Uterus (tissue), 4 donors: Measurements from ENCODE around the gene H1-8. TPM values are rescaled to one million over a fixed set of nuclear protein-coding genes. Genes with fewer than 3 reads are reported as not detected.

Experiments
- DNase-seq, 2 donors: peaks; one replicate each; pipeline ENCODE4 v3.0.0-alpha.2; 2019 to 2020
- H3K27ac ChIP-seq, 2 donors: fragments of 200-600 bp; sonication (generic); 1 replicate in 1 of 2; 2 replicates in 1 of 2; pipeline ENCODE4 v1.5.1; 2016 to 2018
- H3K27me3 ChIP-seq, 2 donors: fragments of 200-600 bp; sonication (generic); one replicate each; pipeline ENCODE4 v1.5.1; 2018 to 2019; ENCODE audit warnings: control low read depth in 1 of 2
- H3K36me3 ChIP-seq, 2 donors: fragments of 200-600 bp; sonication (generic); one replicate each; pipeline ENCODE4 v1.5.1; 2019; ENCODE audit warnings: control low read depth in 1 of 2
- H3K4me1 ChIP-seq, 2 donors: fragments of 200-600 bp; sonication (generic); one replicate each; pipeline ENCODE4 v1.5.1; 2018 to 2019; ENCODE audit warnings: control low read depth in 1 of 2
- H3K4me3 ChIP-seq, 2 donors: fragments of 200-600 bp; sonication (generic); 1 replicate in 1 of 2; 2 replicates in 1 of 2; pipeline ENCODE4 v1.5.1; 2018 to 2019; ENCODE audit warnings: mild to moderate bottlenecking in 1 of 2
- H3K9me3 ChIP-seq, 2 donors: fragments of 200-600 bp; sonication (generic); one replicate each; pipeline ENCODE4 v1.5.1; 2019; ENCODE audit warnings: control low read depth in 1 of 2
- CTCF ChIP-seq, 4 experiments: fragments of 200-600 bp in 2 of 4; fragments of 450-650 bp in 2 of 4; sonication (generic) in 2 of 4; IDR thresholded peaks; one replicate each; pipeline ENCODE4 v1.5.1; 2016 to 2019; ENCODE audit warnings: antibody characterized with exemption in 4 of 4, mild to moderate bottlenecking in 2 of 4, moderate library complexity in 1 of 4
- POLR2A ChIP-seq, 2 donors: fragments of 450-650 bp; IDR thresholded peaks; one replicate each; pipeline ENCODE4 v1.6.1; 2016; ENCODE audit warnings: antibody characterized with exemption in 2 of 2, mild to moderate bottlenecking in 1 of 2, moderate library complexity in 1 of 2
- intact Hi-C: fragments of 100-400 bp; cut with DNase I; formaldehyde crosslinking; loops from one replicate; pipeline ENCODE4 v1.15.1; 2023; ENCODE audit warnings: low total_unique reads
- total RNA-seq, 4 donors: library from RNA; depleted of rRNA in 3 of 4; stranded (reverse); fragments of >200 nt in 3 of 4; gene quantifications; one replicate each; pipeline versions ENCODE4 v1.1.0 to v1.2.4, GENCODE V29; 2014 to 2023
- donor health status: DM: yes; HTN: yes; CAD: no.

The H1-8 gene
- total RNA-seq, 4 donors from 2014 or later: not detected

- intact Hi-C loops: no loop called here
- H3K4me1 ChIP-seq: no peaks in the 10 kb centered on the region
- H3K4me3 ChIP-seq: no peak overlapping the region
- H3K27ac ChIP-seq: no peak overlapping the region
- no peaks in the 10 kb centered on the region for H3K9me3 ChIP-seq
- no peak for DNase-seq
- H3K36me3 ChIP-seq: no peaks in the 10 kb centered on the region
- no peak for TF ChIP-seq CTCF (IDR thresholded peaks at IDR 0.05)
- TF ChIP-seq POLR2A (IDR thresholded peaks at IDR 0.05): no peak
- no peaks in the 10 kb centered on the region for H3K27me3 ChIP-seq
These were observed 24.4 kb upstream of the H1-8 start for GRCh38 chr3:129518581-129518980.

DNA sequence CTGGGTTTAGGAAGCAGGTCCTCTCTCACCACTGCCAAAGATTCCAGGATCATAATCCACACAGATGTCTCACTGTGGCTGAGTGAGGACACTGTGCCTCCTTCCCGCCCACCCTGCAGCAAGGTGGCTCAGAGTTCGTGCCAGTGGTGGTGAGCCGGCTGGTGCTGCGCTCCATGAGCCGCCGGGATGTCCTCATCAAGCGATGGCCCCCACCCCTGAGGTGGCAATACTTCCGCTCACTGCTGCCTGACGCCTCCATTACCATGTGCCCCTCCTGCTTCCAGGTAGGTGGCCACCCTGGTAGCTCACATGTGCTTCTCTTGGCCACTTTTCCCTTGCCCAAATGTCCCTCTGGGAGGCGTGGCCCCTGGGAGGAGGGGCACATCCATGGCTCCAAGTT lies 23.5 kb upstream of the H1-8 start:
- TF ChIP-seq CTCF (IDR thresholded peaks at IDR 0.05): no peak
- TF ChIP-seq POLR2A (IDR thresholded peaks at IDR 0.05): no peak
- no peak overlapping the region for H3K27ac ChIP-seq
- no peaks in the 10 kb centered on the region for H3K9me3 ChIP-seq
- H3K4me3 ChIP-seq: no peak overlapping the region
- DNase-seq: no peak
- intact Hi-C loops: no loop called here
- H3K4me1 ChIP-seq: no peaks in the 10 kb centered on the region
- no peaks in the 10 kb centered on the region for H3K36me3 ChIP-seq
- no peaks in the 10 kb centered on the region for H3K27me3 ChIP-seq

DNA sequence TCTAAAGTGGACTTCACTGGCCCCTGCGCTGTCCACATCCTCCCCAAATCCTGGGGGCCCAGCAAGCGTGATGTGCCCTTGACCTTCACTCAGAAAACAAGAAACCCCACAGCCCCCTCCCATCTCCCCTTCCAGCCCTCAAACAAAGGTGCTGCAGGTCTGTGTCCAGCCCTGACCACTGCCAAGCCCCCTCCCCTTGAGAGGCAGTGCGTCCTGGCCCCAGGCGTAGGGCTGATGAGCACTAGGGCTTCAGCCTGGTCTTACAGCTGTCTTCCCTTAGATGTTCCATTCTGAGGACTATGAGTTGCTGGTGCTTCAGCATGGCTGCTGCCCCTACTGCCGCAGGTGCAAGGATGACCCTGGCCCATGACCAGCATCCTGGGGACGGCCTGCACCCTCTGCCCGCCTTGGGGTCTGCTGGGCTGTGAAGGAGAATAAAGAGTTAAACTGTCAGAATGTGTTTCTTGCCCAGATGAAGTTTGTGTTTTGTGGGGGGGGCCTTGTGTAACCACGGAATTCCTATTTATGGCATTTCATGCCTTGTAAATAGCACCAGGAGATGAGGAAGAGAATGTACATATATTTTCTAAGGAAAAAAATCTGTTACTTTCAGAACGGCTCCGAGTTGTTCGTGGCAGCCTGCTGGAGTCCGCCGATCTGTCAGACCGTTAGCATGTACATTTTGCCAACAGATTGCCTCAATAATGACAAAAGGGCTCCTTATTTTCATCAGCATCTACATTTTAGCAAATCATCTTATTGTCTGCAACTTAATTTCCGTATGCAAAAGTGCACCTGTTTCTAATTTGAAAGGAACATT lies 22.9 kb upstream of the H1-8 start:
- H3K27me3 ChIP-seq: no peaks in the 10 kb centered on the region
- DNase-seq: no peak
- no peaks in the 10 kb centered on the region for H3K4me1 ChIP-seq
- TF ChIP-seq POLR2A (IDR thresholded peaks at IDR 0.05) (no peak), CTCF (IDR thresholded peaks at IDR 0.05) (no peak)
- intact Hi-C loops: no loop called here
- H3K36me3 ChIP-seq: no peaks in the 10 kb centered on the region
- no peak overlapping the region for H3K27ac ChIP-seq
- H3K9me3 ChIP-seq: no peaks in the 10 kb centered on the region
- H3K4me3 ChIP-seq: no peak overlapping the region

GRCh38 chr3:129520960-129521359 lies 22.0 kb upstream of the H1-8 start:
- intact Hi-C loops: no loop called here
- H3K36me3 ChIP-seq: no peaks in the 10 kb centered on the region

More at GRCh38 chr3:129520960-129521359, 22.0 kb upstream of the H1-8 start:
- H3K9me3 ChIP-seq: no peaks in the 10 kb centered on the region
- no peak for DNase-seq
- H3K4me1 ChIP-seq: no peaks in the 10 kb centered on the region
- no peak overlapping the region for H3K4me3 ChIP-seq
- H3K27me3 ChIP-seq: no peaks in the 10 kb centered on the region
- no peak for TF ChIP-seq CTCF (IDR thresholded peaks at IDR 0.05)
- TF ChIP-seq POLR2A (IDR thresholded peaks at IDR 0.05): no peak
- H3K27ac ChIP-seq: no peak overlapping the region
